Stimulated activated CD4-positive, alpha-beta T cell treated with anti-CD3 and anti-CD28 coated beads, Interleukin-1b, Interleukin-23, amount 100 ng/mL, for 48 hours (primary cell): Measurements from ENCODE around the gene ZNF132.
"Not testable (repeated sequence)": the region's sequence is repeated elsewhere in the genome, so short reads cannot be mapped to it uniquely, and the experiment has no call there.

Experiments used
- DNase-seq: peaks from one replicate; pipeline ENCODE4 v3.0.0-alpha.2; 2020

ZNF132 gene

GRCh38 chr19:58466760-58467589 lies 27.0 kb upstream of the ZNF132 start, which contains the start of gene ZNF324:
TSS of gene ZNF324 (plus strand) at chr19:58467080. CDS start at chr19:58469186, 2,106 bp downstream.
- peak; percentile 97 for DNase-seq

- no peak for DNase-seq
Measured at GRCh38 chr19:58466089-58466759, 26.3 kb upstream of the ZNF132 start.

- DNase-seq, result no peak
Measured at GRCh38 chr19:58460039-58460438, 20.1 kb upstream of the ZNF132 start.

- DNase-seq, result no peak
Measured at GRCh38 chr19:58456111-58456510, 16.2 kb upstream of the ZNF132 start.

GRCh38 chr19:58455306-58455705 lies 15.4 kb upstream of the ZNF132 start:
- no peak for DNase-seq

GRCh38 chr19:58453743-58454142 lies 13.8 kb upstream of the ZNF132 start:
- no peak for DNase-seq

GRCh38 chr19:58451358-58452101 lies 11.6 kb upstream of the ZNF132 start, which contains the start of gene ZNF324B:
TSS of gene ZNF324B (plus strand) at chr19:58451622. CDS start at chr19:58453702, 2,080 bp downstream.
- peak; percentile 95 for DNase-seq

- DNase-seq, result no peak
Measured at GRCh38 chr19:58450856-58451357, 11.0 kb upstream of the ZNF132 start.

GRCh38 chr19:58449980-58450379 lies 10.0 kb upstream of the ZNF132 start:
- not testable (repeated sequence) for DNase-seq

GRCh38 chr19:58448860-58449259 lies 8.9 kb upstream of the ZNF132 start:
- not testable (repeated sequence) for DNase-seq

- not testable (repeated sequence) for DNase-seq
Measured at GRCh38 chr19:58442986-58443385, 3.0 kb upstream of the ZNF132 start.

- DNase-seq, result no peak
Measured at GRCh38 chr19:58440556-58440955, 603 bp upstream of the ZNF132 start.

GRCh38 chr19:58434217-58434616 lies 5.7 kb downstream of the ZNF132 start:
- no peak for DNase-seq

- DNase-seq, result no peak
Measured at GRCh38 chr19:58429745-58430144, 10.2 kb downstream of the ZNF132 start.

- DNase-seq, result no peak
Measured at GRCh38 chr19:58428617-58429016, 11.3 kb downstream of the ZNF132 start.

- no peak for DNase-seq
Measured at GRCh38 chr19:58417071-58417470, 22.9 kb downstream of the ZNF132 start.

GRCh38 chr19:58416604-58417003 lies 23.3 kb downstream of the ZNF132 start:
- DNase-seq, result no peak

- no peak for DNase-seq
Measured at GRCh38 chr19:58409010-58409790, 30.8 kb downstream of the ZNF132 start.

- peak; percentile 94 for DNase-seq
Measured at GRCh38 chr19:58408152-58409009, 31.6 kb downstream of the ZNF132 start, which contains the start of gene ZNF584. TSS of gene ZNF584 (plus strand) at chr19:58408649. CDS start at chr19:58409148, 499 bp downstream.

- no peak for DNase-seq
Measured at GRCh38 chr19:58407658-58408151, 32.2 kb downstream of the ZNF132 start.
